Left renal pelvis (tissue), 4 donors: ENCODE measurements around the gene ZNF597. TPM values are rescaled to one million over a fixed set of nuclear protein-coding genes. Genes with fewer than 3 reads are reported as not detected.

ENCODE experiments used
- polyA plus RNA-seq, 4 donors: library from polyadenylated mRNA; unstranded; fragments of 120-200 nt; gene quantifications; one replicate each; pipeline ENCODE4 v1.2.1, GENCODE V29; 2013; ENCODE audit not compliant: insufficient read length in 4 of 4

ZNF597 gene
- polyA plus RNA-seq, 4 donors = 3.4 to 4.2 (median 3.9) TPM

Other genes with a start within 250 kb of the ZNF597 start
- 10 to 100 TPM; 12.0 to 14.9 (median 13.5) TPM for gene ZNF200, start 208.3 kb downstream of the ZNF597 start, polyA plus RNA-seq
- gene MEFV, start 186.9 kb downstream of the ZNF597 start, polyA plus RNA-seq = under 1 TPM; 0.22 to 0.47 (median 0.29) TPM
- 10 to 100 TPM; 44.0 to 53.6 (median 46.0) TPM for gene ZNF263, start 160.0 kb downstream of the ZNF597 start, polyA plus RNA-seq
- 10 to 100 TPM; 12.6 to 16.4 (median 13.4) TPM for gene TIGD7, start 138.1 kb downstream of the ZNF597 start, polyA plus RNA-seq
- 10 to 100 TPM; 39.4 to 57.7 (median 50.7) TPM for gene ZNF75A, start 138.0 kb downstream of the ZNF597 start, polyA plus RNA-seq
- 1 to 10 TPM in 1 of 4 donors, under 1 TPM in 3; 0.31 to 1.0 (median 0.62) TPM for gene OR2C1, start 87.6 kb downstream of the ZNF597 start, polyA plus RNA-seq
- gene ZSCAN32, start 42.5 kb downstream of the ZNF597 start, polyA plus RNA-seq = 10 to 100 TPM; 15.2 to 19.0 (median 17.6) TPM
- gene ZNF174, start 42.3 kb downstream of the ZNF597 start, polyA plus RNA-seq = 10 to 100 TPM; 12.1 to 17.2 (median 15.7) TPM
- gene NAA60, start 176 bp upstream of the ZNF597 start, polyA plus RNA-seq = 10 to 100 TPM; 48.3 to 83.9 (median 69.6) TPM
- not detected for gene C16orf90, start 52.0 kb upstream of the ZNF597 start, polyA plus RNA-seq
- gene CLUAP1, start 57.5 kb upstream of the ZNF597 start, polyA plus RNA-seq = 10 to 100 TPM; 47.0 to 65.6 (median 57.6) TPM
- 1 to 10 TPM; 1.3 to 2.3 (median 1.7) TPM for gene NLRC3, start 133.9 kb upstream of the ZNF597 start, polyA plus RNA-seq
- gene SLX4, start 168.1 kb upstream of the ZNF597 start, polyA plus RNA-seq = 1 to 10 TPM; 4.1 to 7.1 (median 5.4) TPM
- gene DNASE1, start 211.2 kb upstream of the ZNF597 start, polyA plus RNA-seq = 10 to 100 TPM; 19.0 to 42.8 (median 26.1) TPM